ENCODE measurements around the gene CHD2. TPM values are rescaled to one million over a fixed set of nuclear protein-coding genes. Genes with fewer than 3 reads are reported as not detected.
A peak's percentile ranks its signal among the peaks of the same experiment; 100 is the strongest.
"Not testable (repeated sequence)": the region's sequence is repeated elsewhere in the genome, so short reads cannot be mapped to it uniquely, and the experiment has no call there.

The CHD2 gene
- total RNA-seq, 1 donor from 2014 or later = 165 TPM

GRCh38 chr15:92906563-92907081, 6.5 kb downstream of the CHD2 start:
- DNase-seq = no peak

- DNase-seq = no peak
Measured at GRCh38 chr15:92907229-92907628, 7.1 kb downstream of the CHD2 start.

- no peak for DNase-seq
Measured at GRCh38 chr15:92907896-92908712, 8.0 kb downstream of the CHD2 start.

- no peak for DNase-seq
Measured at GRCh38 chr15:92908713-92909057, 8.6 kb downstream of the CHD2 start.

GRCh38 chr15:92909136-92909781, 9.1 kb downstream of the CHD2 start:
- DNase-seq = no peak

- no peak for DNase-seq
Measured at GRCh38 chr15:92910451-92910850, 10.3 kb downstream of the CHD2 start.

- no peak for DNase-seq
Measured at GRCh38 chr15:92914103-92914499, 14.0 kb downstream of the CHD2 start.

GRCh38 chr15:92914768-92915221, 14.7 kb downstream of the CHD2 start:
- DNase-seq = no peak

GRCh38 chr15:92915766-92916435, 15.8 kb downstream of the CHD2 start:
- DNase-seq = no peak

- DNase-seq = peak; percentile 75
Measured at GRCh38 chr15:92917598-92918407, 17.7 kb downstream of the CHD2 start.

- not testable (repeated sequence) for DNase-seq
Measured at GRCh38 chr15:92918881-92919280, 18.8 kb downstream of the CHD2 start.

- no peak for DNase-seq
Measured at GRCh38 chr15:92920595-92921161, 20.6 kb downstream of the CHD2 start.

GRCh38 chr15:92921215-92922131, 21.3 kb downstream of the CHD2 start:
- no peak for DNase-seq

GRCh38 chr15:92922418-92923002, 22.4 kb downstream of the CHD2 start:
- DNase-seq = no peak

- no peak for DNase-seq
Measured at GRCh38 chr15:92924216-92924615, 24.1 kb downstream of the CHD2 start.

GRCh38 chr15:92925454-92925853, 25.3 kb downstream of the CHD2 start:
- DNase-seq = no peak

GRCh38 chr15:92928225-92928750, 28.2 kb downstream of the CHD2 start:
- no peak for DNase-seq

GRCh38 chr15:92929002-92929401, 28.9 kb downstream of the CHD2 start:
- no peak for DNase-seq

- DNase-seq = no peak
Measured at GRCh38 chr15:92930054-92930621, 30.0 kb downstream of the CHD2 start.

GRCh38 chr15:92930776-92931175, 30.7 kb downstream of the CHD2 start:
- no peak for DNase-seq
